HG03460 (cell line): Measurements from ENCODE around the gene UBTD1.
"Not testable (repeated sequence)": the region's sequence is repeated elsewhere in the genome, so short reads cannot be mapped to it uniquely, and the experiment has no call there.

Experiments
- ATAC-seq: cut with Tn5 transposase; IDR thresholded peaks from one replicate; pipeline ENCODE4 v1.9.1; 2021; ENCODE audit not compliant: unreplicated experiment

Gene UBTD1

DNA sequence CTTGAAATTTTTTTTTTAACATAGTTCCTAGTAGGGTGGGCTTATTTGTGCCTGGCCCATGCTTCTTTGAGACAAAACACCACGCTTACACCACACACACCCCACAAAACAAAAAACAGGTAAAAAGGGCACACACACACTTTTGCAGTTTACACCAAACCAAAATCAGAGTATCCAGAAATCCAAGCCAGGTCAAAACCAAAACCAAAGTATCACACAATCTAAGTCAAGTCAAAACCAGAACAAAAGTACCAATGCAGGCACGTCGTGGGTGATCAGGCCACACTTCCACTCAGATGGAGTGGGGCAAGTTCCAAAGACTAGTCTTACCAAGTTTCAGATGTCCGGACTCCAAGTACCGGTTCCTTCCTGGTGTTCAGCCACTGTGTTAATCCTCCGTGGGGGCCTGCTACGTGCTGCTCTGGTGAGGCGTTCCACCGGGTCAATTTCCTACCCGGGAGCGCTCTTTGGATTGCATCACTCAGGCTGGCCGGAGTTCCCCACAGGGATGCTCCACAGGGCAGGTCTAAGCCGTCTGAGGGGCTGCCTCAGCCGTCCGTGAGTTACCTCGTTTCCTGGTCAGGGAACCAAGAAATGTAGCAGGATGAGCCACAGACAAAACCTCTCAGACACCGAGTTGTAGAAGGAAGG is 62.1 kb downstream of the UBTD1 start:
- ATAC-seq = not testable (repeated sequence)

DNA sequence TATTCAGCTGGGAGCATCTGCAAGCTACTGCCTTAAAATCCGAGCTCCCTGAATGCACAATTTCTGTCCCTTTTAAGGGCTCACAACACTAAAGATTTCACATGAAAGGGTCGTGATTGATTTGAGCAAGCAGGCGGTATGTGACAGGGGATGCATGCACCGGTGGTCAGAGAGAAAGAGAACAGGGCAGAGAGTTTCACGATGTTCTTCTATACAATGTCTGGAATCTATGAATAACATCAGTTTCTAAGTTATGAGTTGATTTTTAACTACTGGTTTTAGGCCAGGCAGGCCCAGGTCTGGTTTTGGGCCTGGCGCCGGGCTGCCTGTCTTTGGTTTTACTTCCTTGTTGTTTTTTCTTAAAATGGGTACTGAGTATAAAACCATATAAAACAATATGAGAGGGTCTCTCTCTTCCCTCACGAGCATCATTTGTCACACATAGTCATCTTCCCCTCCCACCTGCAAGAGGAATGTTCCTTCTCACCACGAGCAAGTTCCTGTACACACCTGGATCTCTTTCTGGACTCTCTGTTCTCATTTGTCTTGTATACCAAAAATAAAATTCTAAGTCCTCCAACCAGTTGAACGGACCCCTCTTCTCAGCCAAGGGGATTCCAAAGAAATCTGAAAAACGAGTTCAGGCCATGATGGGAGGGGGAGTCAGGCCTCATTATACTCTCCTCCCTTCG is 62.8 kb downstream of the UBTD1 start:
- ATAC-seq = not testable (repeated sequence)

DNA sequence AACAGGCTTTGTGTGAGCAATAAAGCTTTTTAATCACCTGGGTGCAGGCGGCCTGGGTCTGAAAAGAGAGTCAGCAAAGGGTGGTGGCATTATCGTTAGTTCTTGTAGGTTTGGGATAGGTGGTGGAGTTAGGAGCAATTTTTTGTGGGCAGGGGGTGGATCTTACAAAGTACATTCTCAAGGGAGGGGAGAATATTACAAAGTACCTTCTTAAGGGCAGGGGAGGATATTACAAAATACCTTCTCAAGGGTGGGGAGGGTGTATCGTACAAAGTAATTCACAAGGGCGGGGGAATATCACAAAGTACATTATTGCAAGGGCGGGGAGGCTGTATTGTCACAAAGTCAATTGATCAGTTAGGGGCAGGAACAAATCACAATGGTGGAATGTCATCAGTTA is 63.6 kb downstream of the UBTD1 start:
- ATAC-seq = not testable (repeated sequence)

DNA sequence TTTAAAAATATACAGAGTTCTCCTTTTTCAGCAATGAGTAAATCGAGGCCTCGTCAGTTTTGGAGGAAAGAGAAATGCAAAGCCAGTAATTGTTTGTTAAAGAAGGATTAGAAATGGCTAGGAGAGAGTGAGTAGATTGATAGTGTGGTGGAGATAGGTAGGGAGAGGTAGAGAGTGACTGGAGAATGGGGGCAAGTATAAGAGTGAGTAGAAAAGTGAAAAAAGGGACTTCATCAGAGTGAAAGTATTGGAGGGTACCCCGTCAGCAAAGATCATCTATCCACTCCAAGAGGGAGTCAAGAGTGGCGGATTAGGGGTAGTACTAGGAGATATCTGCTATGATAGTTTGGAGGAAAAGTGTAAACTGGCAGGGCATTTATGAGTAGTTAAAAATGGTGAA is 64.6 kb downstream of the UBTD1 start:
- ATAC-seq = no peak

DNA sequence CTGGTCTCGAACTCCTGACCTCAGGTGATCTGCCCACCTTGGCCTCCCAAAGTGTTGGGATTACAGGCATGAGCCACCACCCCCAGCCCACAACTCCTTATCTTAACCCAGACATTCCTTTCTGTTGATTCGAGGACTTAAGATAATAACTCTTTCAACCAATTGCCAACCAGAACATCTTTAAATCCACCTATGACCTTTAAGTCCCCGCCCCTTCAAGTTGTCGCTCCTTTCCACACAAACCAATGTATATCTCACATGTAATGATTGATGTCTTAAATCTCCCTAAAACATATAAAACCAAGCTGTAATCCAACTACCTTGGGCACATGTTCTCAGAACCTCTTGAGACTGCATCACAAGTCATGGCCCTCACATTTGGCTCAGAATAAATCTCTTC is 66.1 kb downstream of the UBTD1 start:
- no peak for ATAC-seq

DNA sequence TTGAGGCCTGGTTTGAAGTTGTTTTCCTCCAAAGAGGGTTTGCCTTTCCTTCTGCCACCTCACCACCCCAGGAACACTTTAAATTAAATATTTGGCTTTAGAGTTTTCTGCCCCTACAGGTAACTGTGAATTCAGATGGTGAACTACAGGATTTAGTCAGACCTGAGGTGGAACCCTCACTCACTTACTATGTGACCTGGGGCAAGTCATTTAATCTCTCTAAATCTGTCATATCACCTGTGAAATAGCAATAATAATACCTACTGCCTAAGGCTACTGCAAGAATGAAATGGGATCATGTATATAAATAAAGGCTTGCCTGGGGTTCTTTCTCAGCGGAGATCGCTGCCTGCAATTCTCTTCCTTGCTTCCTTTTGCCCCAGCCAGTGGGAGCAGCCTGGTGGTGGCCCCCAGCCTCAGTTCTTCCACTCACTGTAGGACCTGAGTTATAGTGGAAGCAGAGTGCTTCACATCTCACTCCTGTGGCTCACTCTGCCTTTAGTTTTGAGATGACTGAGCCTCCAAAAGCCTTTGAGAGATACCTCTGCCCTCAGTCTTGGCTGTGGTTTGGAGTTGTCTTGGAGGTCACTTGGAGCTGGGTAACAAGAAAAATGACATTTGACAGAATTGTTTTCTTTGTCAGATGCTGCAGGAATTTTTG is 67.7 kb downstream of the UBTD1 start:
- ATAC-seq = no peak

DNA sequence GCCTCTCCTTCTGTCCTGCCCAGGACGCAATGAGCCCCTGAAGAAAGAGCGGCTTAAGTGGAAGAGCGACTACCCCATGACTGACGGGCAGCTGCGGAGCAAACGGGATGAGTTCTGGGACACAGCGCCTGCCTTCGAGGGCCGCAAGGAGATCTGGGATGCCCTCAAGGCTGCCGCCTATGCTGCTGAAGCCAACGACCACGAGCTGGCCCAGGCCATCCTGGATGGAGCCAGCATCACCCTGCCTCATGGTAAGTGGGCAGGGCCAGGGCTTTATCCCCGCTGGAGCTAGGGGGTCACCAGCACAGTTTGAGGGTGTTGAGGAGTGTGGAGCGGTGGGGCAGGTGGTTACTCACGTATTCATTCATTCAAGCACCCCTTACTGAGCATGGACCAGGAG is 69.2 kb downstream of the UBTD1 start:
- ATAC-seq = no peak

DNA sequence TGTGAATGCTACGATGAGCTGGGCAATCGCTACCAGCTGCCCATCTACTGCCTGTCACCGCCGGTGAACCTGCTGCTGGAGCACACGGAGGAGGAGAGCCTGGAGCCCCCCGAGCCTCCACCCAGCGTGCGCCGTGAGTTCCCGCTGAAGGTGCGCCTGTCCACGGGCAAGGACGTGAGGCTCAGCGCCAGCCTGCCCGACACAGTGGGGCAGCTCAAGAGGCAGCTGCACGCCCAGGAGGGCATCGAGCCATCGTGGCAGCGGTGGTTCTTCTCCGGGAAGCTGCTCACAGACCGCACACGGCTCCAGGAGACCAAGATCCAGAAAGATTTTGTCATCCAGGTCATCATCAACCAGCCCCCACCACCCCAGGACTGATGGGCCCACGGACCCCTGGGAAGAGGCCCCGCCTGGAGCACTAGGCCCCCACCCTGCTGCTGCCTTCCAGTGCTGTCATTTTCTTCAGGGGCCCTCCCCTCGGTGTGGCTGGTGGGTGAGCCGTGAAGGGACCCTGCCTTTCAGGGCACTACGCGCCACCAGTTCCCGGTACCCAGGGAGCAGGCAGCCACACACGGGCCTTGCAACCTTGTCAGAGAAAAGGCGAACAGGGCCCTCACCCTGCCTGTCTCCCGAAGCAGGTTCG is 71.5 kb downstream of the UBTD1 start:
- ATAC-seq = no peak

DNA sequence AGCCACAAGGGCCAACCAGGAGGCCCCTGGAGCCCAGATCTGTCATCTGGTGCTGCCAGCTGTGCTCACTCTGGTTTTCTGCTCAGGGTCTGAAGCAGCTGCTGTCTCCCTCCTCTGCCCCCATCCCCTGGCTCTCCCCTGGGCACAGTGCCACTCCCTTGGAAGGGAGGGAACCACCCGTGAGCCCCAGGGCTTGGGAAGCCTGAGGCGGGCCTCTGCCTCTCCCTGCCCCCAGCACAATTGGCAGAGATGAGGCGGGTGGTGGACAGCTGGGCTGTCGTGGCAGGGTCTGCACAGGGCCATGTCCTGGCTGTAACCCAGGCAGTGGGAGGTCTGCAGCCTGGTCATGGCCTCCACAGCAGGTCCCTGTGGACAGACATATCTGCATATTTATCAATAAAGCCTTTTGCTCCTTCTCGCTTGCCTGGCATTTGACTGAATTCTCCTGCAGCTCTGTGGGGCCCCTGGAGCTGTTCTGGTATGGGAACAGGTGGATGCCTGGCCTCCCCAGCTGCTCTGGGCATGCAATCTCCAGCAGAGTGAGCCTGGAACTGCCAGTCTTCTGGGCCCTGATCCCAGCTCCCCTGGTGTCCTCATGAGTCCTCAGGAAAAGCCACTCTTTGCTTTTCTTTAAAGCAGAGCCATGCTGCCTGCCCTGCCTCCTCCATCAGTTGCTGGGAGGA is 72.2 kb downstream of the UBTD1 start:
- no peak for ATAC-seq

DNA sequence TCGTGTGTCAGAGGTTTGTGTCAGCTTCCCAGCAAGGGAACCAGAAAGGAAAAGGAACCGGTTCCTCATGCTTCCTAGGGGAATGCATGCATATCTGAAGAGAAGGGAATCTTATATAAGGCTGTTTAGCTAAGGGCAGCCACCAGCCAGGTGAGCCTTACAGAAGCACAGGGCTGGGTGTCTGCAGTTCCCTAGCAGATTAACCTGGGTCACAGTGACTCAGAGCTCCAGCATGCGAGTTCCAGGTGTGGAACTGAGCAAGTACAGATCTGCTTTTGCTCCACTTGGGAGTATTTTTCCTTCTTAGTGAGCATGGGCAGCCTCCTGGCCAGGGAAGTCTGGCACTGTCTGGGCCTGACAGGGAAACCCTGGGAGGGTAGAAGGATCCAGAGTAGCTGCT is 72.9 kb downstream of the UBTD1 start:
- no peak for ATAC-seq

DNA sequence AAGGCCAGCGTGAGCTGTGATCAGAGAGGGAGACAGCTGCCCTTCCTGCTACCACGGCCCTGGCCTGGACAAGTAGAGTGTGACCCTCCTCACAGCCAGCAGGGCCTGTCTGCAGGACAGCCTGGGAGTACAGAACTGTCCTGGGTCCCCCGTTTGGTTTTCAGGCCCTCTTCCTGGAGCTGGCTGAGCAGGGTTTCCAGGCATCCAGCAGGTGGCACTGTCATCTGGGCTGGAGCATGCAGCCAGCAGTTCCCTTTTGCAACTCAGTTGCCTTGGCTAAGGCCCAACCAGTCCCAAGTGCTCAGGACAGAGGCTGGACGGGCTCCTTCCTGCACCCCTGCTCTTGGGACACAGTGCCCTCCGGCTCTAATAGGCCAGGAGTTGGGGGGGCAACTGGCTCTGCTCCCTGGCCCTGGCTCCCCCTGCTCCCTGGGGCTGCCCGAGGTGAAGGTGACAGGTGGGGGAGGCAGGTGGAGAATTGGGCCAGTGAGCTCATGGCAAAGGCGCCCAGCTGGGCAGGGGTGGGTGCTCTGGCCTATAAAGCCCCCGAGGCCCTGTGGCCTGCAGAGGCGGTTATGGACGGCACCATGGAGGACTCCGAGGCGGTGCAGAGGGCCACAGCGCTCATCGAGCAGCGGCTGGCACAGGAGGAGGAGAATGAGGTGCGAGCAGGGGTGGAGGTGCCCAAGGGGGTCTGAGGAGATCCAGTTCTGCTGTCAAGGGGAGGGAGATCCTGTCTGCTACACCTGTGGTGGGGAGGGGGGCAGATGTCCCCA is 73.7 kb downstream of the UBTD1 start, which contains the start of gene ANKRD2:
Gene ANKRD2 (plus strand): TSS at position 566 of the 776 bp plus-strand sequence. CDS start 10 bp downstream, at position 576.
- ATAC-seq = peak; percentile 79

DNA sequence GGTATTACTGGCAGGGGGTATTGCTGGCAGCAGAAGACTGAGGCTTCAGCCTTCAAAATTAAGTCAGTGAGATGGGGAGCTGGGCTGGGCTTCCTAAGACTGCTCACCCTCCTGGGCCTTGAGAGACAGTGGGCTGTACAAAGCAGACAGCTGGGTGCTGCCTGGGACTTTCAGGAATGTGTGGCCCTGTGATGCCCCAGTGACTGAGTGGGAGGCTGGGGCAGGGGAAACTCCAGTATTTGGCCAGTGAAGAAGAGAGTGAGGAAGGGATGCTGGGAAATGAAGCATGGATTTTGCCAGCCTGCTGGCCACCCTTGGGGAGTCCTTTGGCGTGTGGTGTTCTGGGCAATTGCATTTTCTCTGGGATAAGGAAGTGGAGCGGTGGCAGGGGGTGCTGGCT is 74.3 kb downstream of the UBTD1 start:
- no peak for ATAC-seq

DNA sequence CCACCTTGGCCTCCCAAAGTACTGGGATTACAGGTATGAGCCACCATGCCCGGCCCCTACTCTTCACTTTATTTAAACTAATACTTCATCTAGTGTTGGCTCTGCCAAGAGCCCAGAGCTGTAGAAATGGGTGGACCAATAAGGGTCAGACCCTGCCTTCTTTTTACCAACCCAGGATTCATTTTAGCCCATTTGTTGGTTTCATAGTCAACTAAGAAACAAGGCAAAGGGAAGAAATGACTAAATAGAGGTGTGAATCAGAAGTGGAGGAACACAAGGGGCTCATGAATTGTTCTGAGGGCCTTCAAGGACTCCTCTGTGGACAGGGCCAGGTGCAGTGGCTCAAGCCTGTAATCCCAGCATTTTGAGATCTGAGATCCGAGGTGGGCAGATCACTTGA is 74.9 kb downstream of the UBTD1 start:
- ATAC-seq = no peak

DNA sequence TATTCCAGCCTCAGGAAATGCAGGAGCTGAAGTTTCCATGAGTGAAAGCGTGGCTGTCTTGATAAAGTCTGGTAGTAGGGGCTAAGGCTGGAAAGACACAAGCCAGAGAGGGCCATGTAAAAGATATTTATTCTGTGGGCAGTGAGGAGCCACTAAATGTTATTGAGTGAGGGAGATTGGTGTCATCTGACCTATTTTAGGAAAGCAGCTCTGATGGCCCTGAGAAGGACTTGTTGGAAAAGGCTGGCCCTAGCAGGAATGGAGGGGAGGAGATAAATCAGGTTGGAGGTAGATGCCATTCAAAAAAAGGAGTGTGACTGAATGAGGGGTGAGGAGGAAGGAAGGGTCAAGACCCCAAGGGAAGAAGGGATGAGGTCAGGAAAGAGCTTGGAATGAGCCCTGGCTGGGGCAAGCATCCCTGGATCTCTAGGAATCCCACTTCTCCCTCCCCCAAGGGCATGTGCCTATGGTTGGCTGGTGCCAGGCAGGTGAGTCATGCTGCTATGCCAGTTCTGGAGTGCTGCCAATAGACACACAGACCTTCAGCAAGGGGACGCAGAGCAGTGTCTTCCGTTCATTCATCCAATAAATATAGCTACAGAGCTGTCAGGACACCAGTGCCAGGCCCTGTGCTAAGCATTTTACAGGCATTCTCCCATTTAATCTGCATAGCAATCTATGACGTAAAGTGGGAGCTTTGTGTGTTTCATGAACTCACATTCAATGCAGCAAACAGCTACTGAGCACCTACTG is 75.8 kb downstream of the UBTD1 start:
- no peak for ATAC-seq

DNA sequence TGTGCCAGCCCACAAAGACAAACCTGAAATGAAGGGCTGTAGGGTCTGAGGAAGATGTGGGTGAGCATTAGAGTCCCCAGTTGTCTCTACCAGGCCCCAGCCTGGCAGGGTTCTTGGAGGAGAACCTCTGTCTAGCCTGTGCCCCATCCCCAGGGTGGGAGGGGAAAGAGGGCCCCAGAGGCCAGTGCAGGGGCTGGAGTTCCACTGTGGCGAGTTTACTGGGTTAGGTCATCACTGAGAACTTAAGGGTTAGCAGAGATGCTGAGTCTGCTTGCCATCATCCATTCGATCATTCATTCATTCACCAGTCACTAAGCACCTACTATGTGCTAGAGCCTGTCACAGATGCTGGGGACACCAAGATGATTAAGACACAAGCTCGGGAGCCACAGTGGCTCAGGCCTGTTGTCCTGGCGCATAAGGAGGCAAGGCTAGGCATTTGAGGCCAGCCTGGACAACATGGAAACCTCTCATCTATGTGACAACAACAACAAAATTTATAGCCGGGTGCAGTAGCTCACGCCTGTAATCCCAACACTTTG is 76.5 kb downstream of the UBTD1 start:
- ATAC-seq = no peak

DNA sequence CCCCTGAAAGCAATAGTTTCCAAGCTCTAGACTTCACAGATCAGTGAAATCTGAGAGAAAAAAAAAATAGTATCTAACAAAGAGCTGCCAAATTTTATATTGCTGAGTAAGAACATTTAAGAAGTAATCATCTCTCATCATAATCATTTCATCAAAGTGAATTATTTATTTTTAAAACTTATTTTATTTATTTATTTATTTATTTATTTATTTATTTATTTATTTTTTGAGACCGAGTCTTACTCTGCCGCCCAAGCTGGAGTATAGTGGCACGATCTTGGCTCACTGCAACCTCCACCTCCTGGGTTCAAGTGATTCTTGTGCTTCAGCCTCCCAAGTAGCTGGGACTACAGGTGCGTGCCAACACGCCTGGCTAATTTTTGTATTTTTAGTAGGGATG is 77.8 kb downstream of the UBTD1 start:
- not testable (repeated sequence) for ATAC-seq

DNA sequence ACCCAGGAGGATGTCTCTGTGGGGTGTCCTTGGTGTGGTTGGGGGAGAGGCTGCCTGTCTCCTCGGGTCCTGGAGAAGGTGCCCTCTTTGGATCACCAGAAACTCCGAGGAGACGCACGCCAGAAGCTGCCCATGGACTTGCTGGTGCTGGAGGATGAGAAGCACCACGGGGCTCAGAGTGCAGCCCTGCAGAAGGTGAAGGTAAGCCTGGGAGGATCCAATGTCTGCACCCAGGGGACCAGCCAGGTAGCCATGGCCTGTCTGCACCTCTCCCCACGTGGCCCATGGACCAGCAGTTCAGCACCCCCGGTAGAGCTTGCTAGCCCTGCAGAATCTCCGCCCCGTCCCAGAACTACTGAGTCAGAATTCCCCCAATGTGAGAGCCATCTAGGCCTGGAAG is 79.0 kb downstream of the UBTD1 start:
- ATAC-seq = no peak

DNA sequence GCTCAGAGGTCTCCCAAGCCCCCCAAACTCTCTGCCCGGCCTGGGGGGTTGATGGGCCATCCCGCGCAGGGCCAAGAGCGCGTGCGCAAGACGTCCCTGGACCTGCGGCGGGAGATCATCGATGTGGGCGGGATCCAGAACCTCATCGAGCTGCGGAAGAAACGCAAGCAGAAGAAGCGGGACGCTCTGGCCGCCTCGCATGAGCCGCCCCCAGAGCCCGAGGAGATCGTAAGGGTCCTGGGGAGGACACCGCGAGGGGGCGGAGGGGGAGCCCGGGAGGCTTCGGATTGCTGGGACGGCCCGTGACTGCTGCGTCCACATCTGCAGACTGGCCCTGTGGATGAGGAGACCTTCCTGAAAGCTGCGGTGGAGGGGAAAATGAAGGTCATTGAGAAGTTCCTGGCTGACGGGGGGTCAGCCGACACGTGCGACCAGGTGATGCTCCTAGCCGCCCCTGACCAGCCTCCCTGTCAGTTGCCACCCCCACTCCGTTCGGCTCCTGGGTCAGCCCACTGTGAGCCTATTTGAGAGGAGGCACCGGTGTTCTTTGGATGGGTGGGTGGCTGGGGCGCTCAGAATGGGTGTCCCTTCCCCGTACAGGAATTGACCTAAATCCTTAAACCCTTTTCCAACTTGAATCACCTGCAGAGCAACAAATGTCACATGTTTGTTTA is 79.6 kb downstream of the UBTD1 start:
- no peak for ATAC-seq
